Measurements from ENCODE around the gene RFFL. TPM values are rescaled to one million over a fixed set of nuclear protein-coding genes. Genes with fewer than 3 reads are reported as not detected.

The RFFL gene
- total RNA-seq, 2 experiments from 2014 or later: 11.3 to 12.0 TPM

GRCh38 chr17:34990921-34991365 is 72.6 kb downstream of the RFFL start:
- no peaks in the 10 kb centered on the region for H3K9me3 Mint-ChIP-seq
- H3K27me3 Mint-ChIP-seq: no peaks in the 10 kb centered on the region
- intact Hi-C loops (cut with micrococcal nuclease): no loop called here
- H3K4me1 Mint-ChIP-seq (ENCODE audit: low read depth): peaks cover 3% of the 10 kb centered on the region
- ChIA-PET POLR2A (interaction anchor here (1.1 to 2.9 kb wide), 8 partner anchors 9 to 128 kb away, joined by 3 to 22 read pairs (median 4); partner anchors contain the start of genes CCT6B, LIG3 and ZNF830), CTCF (interaction anchor here (0.9 to 2.3 kb wide), 8 partner anchors 8 to 128 kb away, joined by 3 to 19 read pairs (median 4); partner anchors contain the start of gene RAD51D)
- TF ChIP-seq CTCF (IDR thresholded peaks at IDR 0.05): no peak
- H3K27ac Mint-ChIP-seq: peak overlapping the region; percentile 62
- H3K36me3 Mint-ChIP-seq (ENCODE audit: low read depth): peaks cover 48% of the 10 kb centered on the region
- no peak for ATAC-seq
- H3K4me3 Mint-ChIP-seq: no peak overlapping the region
- DNase-seq: no peak

GRCh38 chr17:34989473-34989872 is 74.0 kb downstream of the RFFL start:
- no peaks in the 10 kb centered on the region for H3K27me3 Mint-ChIP-seq
- H3K36me3 Mint-ChIP-seq (ENCODE audit: low read depth): peaks cover 52% of the 10 kb centered on the region
- ChIA-PET POLR2A (interaction anchor here (1.0 to 1.5 kb wide), 3 partner anchors 9 to 23 kb away, joined by 3 read pairs; partner anchors contain the start of gene LIG3), CTCF (interaction anchor here (1.0 kb wide), 1 partner anchor 100 kb away, joined by 3 read pairs; no protein-coding TSS in a partner anchor)
- H3K4me3 Mint-ChIP-seq: no peak overlapping the region
- no peak overlapping the region for H3K27ac Mint-ChIP-seq
- DNase-seq (no peak), ATAC-seq (no peak)
- intact Hi-C loops (cut with micrococcal nuclease): no loop called here
- H3K4me1 Mint-ChIP-seq (ENCODE audit: low read depth): peaks cover 13% of the 10 kb centered on the region
- H3K9me3 Mint-ChIP-seq: no peaks in the 10 kb centered on the region
- no peak for TF ChIP-seq CTCF (IDR thresholded peaks at IDR 0.05)

- CTCF ChIA-PET: interaction anchor here (1.0 kb wide), 1 partner anchor 101 kb away, joined by 3 read pairs; no protein-coding TSS in a partner anchor
- Mint-ChIP-seq H3K9me3 (no peaks in the 10 kb centered on the region), H3K4me3 (no peak overlapping the region), H3K27ac (no peak overlapping the region), H3K27me3 (no peaks in the 10 kb centered on the region), H3K4me1 (ENCODE audit: low read depth) (peaks cover 22% of the 10 kb centered on the region), H3K36me3 (ENCODE audit: low read depth) (peaks cover 55% of the 10 kb centered on the region)
- TF ChIP-seq CTCF (IDR thresholded peaks at IDR 0.05): no peak
- no peak for DNase-seq
- no peak for ATAC-seq
- POLR2A ChIA-PET: interaction anchor here (0.7 to 1.5 kb wide), 5 partner anchors 8 to 546 kb away, joined by 3 to 5 read pairs (median 3); partner anchors contain the start of gene LIG3
- intact Hi-C loops (cut with micrococcal nuclease): no loop called here
Observed at GRCh38 chr17:34988644-34989043, 74.9 kb downstream of the RFFL start.

- Mint-ChIP-seq H3K4me1 (ENCODE audit: low read depth) (peaks cover 33% of the 10 kb centered on the region), H3K4me3 (no peak overlapping the region), H3K27me3 (no peaks in the 10 kb centered on the region), H3K9me3 (no peaks in the 10 kb centered on the region), H3K36me3 (ENCODE audit: low read depth) (peaks cover 56% of the 10 kb centered on the region), H3K27ac (no peak overlapping the region)
- CTCF ChIA-PET: interaction anchor here (1.4 to 2.6 kb wide), 2 partner anchors 10 to 107 kb away, joined by 3 to 7 read pairs; no protein-coding TSS in a partner anchor
- intact Hi-C loops (cut with micrococcal nuclease): no loop called here
- POLR2A ChIA-PET: no interaction called here
- DNase-seq (no peak), ATAC-seq (no peak)
- no peak for TF ChIP-seq CTCF (IDR thresholded peaks at IDR 0.05)
Observed at GRCh38 chr17:34987232-34987631, 76.3 kb downstream of the RFFL start.

Measured in activated CD8-positive, alpha-beta T cell treated with anti-CD3 and anti-CD28 coated beads for 36 hours (primary cell).